HepG2 (cell line): Measurements from ENCODE around the gene EPS8. TPM values are rescaled to one million over a fixed set of nuclear protein-coding genes. Genes with fewer than 3 reads are reported as not detected.
A peak's percentile ranks its signal among the peaks of the same experiment; 100 is the strongest.

Source experiments
- CCDC6 ChIP-seq: sonication (generic); formaldehyde crosslinking; IDR thresholded peaks from 2 replicates; pipeline ENCODE4 v1.8.1; 2022; ENCODE audit warnings: mild to moderate bottlenecking, missing genetic modification reagents, moderate library complexity
- CENPX ChIP-seq: sonication (generic); formaldehyde crosslinking; IDR thresholded peaks from 2 replicates; pipeline ENCODE4 v1.9.0; 2021; ENCODE audit warnings: mild to moderate bottlenecking, missing genetic modification reagents, moderate library complexity
- FLYWCH1 ChIP-seq: sonication (generic); formaldehyde crosslinking; IDR thresholded peaks from 2 replicates; pipeline ENCODE4 v1.8.1; 2023; ENCODE audit warnings: mild to moderate bottlenecking, missing genetic modification reagents
- HDAC2 ChIP-seq: sonication (generic); formaldehyde crosslinking; IDR thresholded peaks from 2 replicates; pipeline ENCODE4 v1.4.0; 2020; ENCODE audit warnings: missing genetic modification reagents
- KIAA2018 ChIP-seq: sonication (generic); formaldehyde crosslinking; IDR thresholded peaks from 2 replicates; pipeline ENCODE4 v1.5.0; 2020; ENCODE audit warnings: mild to moderate bottlenecking, missing genetic modification reagents, borderline replicate concordance
- LRRFIP1 ChIP-seq: sonication (generic); formaldehyde crosslinking; conservative IDR thresholded peaks from 2 replicates; pipeline ENCODE4 v1.4.0; 2020; ENCODE audit warnings: missing genetic modification reagents
- NFRKB ChIP-seq: fragments of 450-650 bp; IDR thresholded peaks from 2 replicates; pipeline ENCODE4 v1.6.1; 2017
- NR2F1 ChIP-seq, 2 experiments: fragments of 450-650 bp in 1 of 2; formaldehyde crosslinking in 1 of 2; IDR thresholded peaks; 2 replicates each; pipeline versions ENCODE4 v1.5.0 to v1.6.1; 2016 to 2020; ENCODE audit warnings: mild to moderate bottlenecking in 1 of 2, missing compliant biosample characterization in 1 of 2, missing genetic modification reagents in 1 of 2, moderate library complexity in 1 of 2
- POLR2A ChIP-seq, 2 experiments: IDR thresholded peaks; 2 replicates each; pipeline ENCODE4 v1.6.1; 2011; ENCODE audit warnings: low read depth in 2 of 2, low read length in 2 of 2, mild to moderate bottlenecking in 1 of 2, moderate library complexity in 1 of 2; ENCODE audit not compliant: insufficient read depth in 1 of 2
- TEAD3 ChIP-seq: optimal IDR thresholded peaks from 2 replicates; pipeline ENCODE3; 2016; ENCODE audit warnings: borderline replicate concordance
- WIZ ChIP-seq: sonication (generic); formaldehyde crosslinking; IDR thresholded peaks from 2 replicates; pipeline ENCODE4 v1.5.1; 2020; ENCODE audit warnings: mild to moderate bottlenecking, missing genetic modification reagents
- XRCC5 ChIP-seq: fragments of 200-400 bp; formaldehyde crosslinking; optimal IDR thresholded peaks from 2 replicates; pipeline ENCODE3; 2017; ENCODE audit warnings: mild to moderate bottlenecking, low read length
- ZFX ChIP-seq: sonication (generic); formaldehyde crosslinking; IDR thresholded peaks from 2 replicates; pipeline ENCODE4 v1.4.0; 2020; ENCODE audit warnings: mild to moderate bottlenecking, low read depth, missing genetic modification reagents, moderate library complexity
- ZMAT5 ChIP-seq: sonication (generic); formaldehyde crosslinking; IDR thresholded peaks from 2 replicates; pipeline ENCODE4 v1.5.0; 2020; ENCODE audit warnings: mild to moderate bottlenecking, low read depth, missing genetic modification reagents, borderline replicate concordance
- ZNF121 ChIP-seq: sonication (generic); formaldehyde crosslinking; IDR thresholded peaks from 2 replicates; pipeline ENCODE4 v1.5.0; 2020; ENCODE audit warnings: mild to moderate bottlenecking, missing genetic modification reagents
- ZNF281 ChIP-seq: sonication (generic); formaldehyde crosslinking; IDR thresholded peaks from 2 replicates; pipeline ENCODE4 v1.4.0; 2020; ENCODE audit warnings: missing genetic modification reagents, borderline replicate concordance
- ZNF703 ChIP-seq: sonication (generic); formaldehyde crosslinking; IDR thresholded peaks from 2 replicates; pipeline ENCODE4 v1.5.1; 2020; ENCODE audit warnings: missing genetic modification reagents, mild to moderate bottlenecking, moderate library complexity, borderline replicate concordance
- polyA plus RNA-seq, 8 experiments: library from polyadenylated mRNA; depleted of rRNA in 3 of 8; stranded (reverse) in 7 of 8; unstranded in 1 of 8; fragments of >200 nt; fragmentation: Illumina TruSeq in 4 of 8; extraction: Trizol in 4 of 8; gene quantifications; 2 replicates each; pipeline versions ENCODE4 v1.2.1 to v1.2.3, GENCODE V29; 2011 to 2016; ENCODE audit warnings: low read depth in 4 of 8, missing spikeins in 1 of 8, mixed read lengths in 1 of 8; ENCODE audit not compliant: insufficient read depth in 1 of 8
- total RNA-seq, 5 experiments: library from RNA; depleted of rRNA; stranded (reverse); fragments of >200 nt; fragmentation: Illumina TruSeq; extraction: Trizol; gene quantifications; 2 replicates each; pipeline ENCODE4 v1.2.3, GENCODE V29; 2016; ENCODE audit warnings: low read depth in 1 of 5

Gene EPS8
- total and polyA plus RNA-seq, 2 of the 13 experiments (the other 11 are each of a cell fraction or from before 2014, with no cell fraction given), result 37.1 to 43.4 TPM

- TF ChIP-seq KIAA2018 (CRISPR knock-in tag) (no peak), TEAD3 (peak; percentile 98), HDAC2 (CRISPR knock-in tag) (peak; percentile 77), CCDC6 (CRISPR knock-in tag) (no peak), POLR2A (IDR thresholded peaks at IDR 0.05; ENCODE audit: insufficient read depth in 1 of 2, low read depth in 2 of 2, low read length in 2 of 2) (peak in 1 of 2 experiments; percentile 47; a peak in 2 of 4 replicates), CENPX (CRISPR knock-in tag) (no peak), ZMAT5 (CRISPR knock-in tag) (no peak), ZNF121 (CRISPR knock-in tag) (no peak), ZNF703 (no peak), NR2F1 (CRISPR knock-in tag; IDR thresholded peaks at IDR 0.05) (peak in 1 of 2 experiments; percentile 48; a peak in 2 of 4 replicates), NFRKB (no peak), WIZ (no peak), LRRFIP1 (CRISPR knock-in tag) (no peak), XRCC5 (no peak), ZFX (CRISPR knock-in tag) (peak; percentile 73), ZNF281 (CRISPR knock-in tag) (no peak; the same call in 1 of the 2 replicates), FLYWCH1 (CRISPR knock-in tag) (no peak)
Measured at GRCh38 chr12:15629108-15629507, 160.1 kb downstream of the EPS8 start (continued).
